HG03378 (cell line): ENCODE results near the gene NAV2.

ENCODE experiments used
- ATAC-seq: cut with Tn5 transposase; IDR thresholded peaks from one replicate; pipeline ENCODE4 v1.9.1; 2021; ENCODE audit warnings: mild to moderate bottlenecking, moderate library complexity; ENCODE audit not compliant: unreplicated experiment

Gene NAV2

GRCh38 chr11:19805376-19805775, 92.7 kb downstream of the NAV2 start:
- no peak for ATAC-seq

GRCh38 chr11:19805827-19806226, 93.2 kb downstream of the NAV2 start:
- ATAC-seq = no peak

GRCh38 chr11:19806251-19806650, 93.6 kb downstream of the NAV2 start:
- no peak for ATAC-seq

- ATAC-seq = no peak
Observed at GRCh38 chr11:19808076-19808911, 95.7 kb downstream of the NAV2 start.

- no peak for ATAC-seq
Observed at GRCh38 chr11:19810852-19811251, 98.2 kb downstream of the NAV2 start.

- no peak for ATAC-seq
Observed at GRCh38 chr11:19811380-19811779, 98.7 kb downstream of the NAV2 start.

GRCh38 chr11:19812096-19812495, 99.5 kb downstream of the NAV2 start:
- no peak for ATAC-seq

GRCh38 chr11:19812710-19813109, 100.1 kb downstream of the NAV2 start:
- no peak for ATAC-seq

GRCh38 chr11:19813158-19813879, 100.7 kb downstream of the NAV2 start:
- ATAC-seq = no peak

GRCh38 chr11:19814421-19814820, 101.8 kb downstream of the NAV2 start:
- no peak for ATAC-seq

GRCh38 chr11:19816040-19816439, 103.4 kb downstream of the NAV2 start:
- no peak for ATAC-seq

GRCh38 chr11:19816817-19817216, 104.2 kb downstream of the NAV2 start:
- ATAC-seq = no peak

GRCh38 chr11:19817265-19817851, 104.7 kb downstream of the NAV2 start:
- no peak for ATAC-seq

GRCh38 chr11:19817870-19818269, 105.2 kb downstream of the NAV2 start:
- ATAC-seq = no peak

- ATAC-seq = no peak
Observed at GRCh38 chr11:19818619-19819018, 106.0 kb downstream of the NAV2 start.

GRCh38 chr11:19819148-19819547, 106.5 kb downstream of the NAV2 start:
- no peak for ATAC-seq

GRCh38 chr11:19820100-19820499, 107.5 kb downstream of the NAV2 start:
- ATAC-seq = no peak

- no peak for ATAC-seq
Observed at GRCh38 chr11:19821412-19821875, 108.8 kb downstream of the NAV2 start.

- no peak for ATAC-seq
Observed at GRCh38 chr11:19821993-19822392, 109.4 kb downstream of the NAV2 start.

- no peak for ATAC-seq
Observed at GRCh38 chr11:19822531-19822930, 109.9 kb downstream of the NAV2 start.

- no peak for ATAC-seq
Observed at GRCh38 chr11:19826606-19827005, 114.0 kb downstream of the NAV2 start.
